OCI-LY1 (cell line): ENCODE measurements around the gene DECR2.

Experiments used
- H2AFZ ChIP-seq: fragments of 200-600 bp; sonication (generic), shearing (Covaris generic); 2 replicates; pipeline ENCODE4 v1.6.0; 2014; ENCODE audit warnings: antibody characterized with exemption, mild to moderate bottlenecking, low read length
- H3F3A ChIP-seq: fragments of 200-600 bp; sonication (generic), shearing (Covaris generic); 2 replicates; pipeline ENCODE4 v1.6.0; 2014; ENCODE audit warnings: mild to moderate bottlenecking, antibody characterized with exemption, low read length, moderate library complexity; ENCODE audit not compliant: insufficient read depth
- H3K27ac ChIP-seq: fragments of 200-600 bp; sonication (generic); 2 replicates; pipeline ENCODE4 v1.5.1; 2014; ENCODE audit warnings: low read length, mixed run types, mild to moderate bottlenecking, low read depth; ENCODE audit not compliant: poor library complexity, severe bottlenecking
- H3K27me3 ChIP-seq: fragments of 200-600 bp; sonication (generic); 2 replicates; pipeline ENCODE4 v1.6.0; 2014; ENCODE audit warnings: antibody characterized with exemption, mild to moderate bottlenecking, low read length, moderate library complexity; ENCODE audit not compliant: insufficient read depth
- H3K36me3 ChIP-seq: fragments of 200-600 bp; sonication (generic); 2 replicates; pipeline ENCODE4 v1.6.1; 2014; ENCODE audit warnings: mild to moderate bottlenecking, antibody characterized with exemption, low read length, moderate library complexity, mixed read lengths; ENCODE audit not compliant: insufficient read depth
- H3K4me1 ChIP-seq: fragments of 200-600 bp; sonication (generic); 2 replicates; pipeline ENCODE4 v1.5.1; 2014; ENCODE audit warnings: mild to moderate bottlenecking, low read length, moderate library complexity; ENCODE audit not compliant: insufficient read depth, severe bottlenecking
- H3K4me2 ChIP-seq: fragments of 200-600 bp; sonication (generic), shearing (Covaris generic); 2 replicates; pipeline ENCODE4 v1.6.1; 2014; ENCODE audit warnings: low read length
- H3K4me3 ChIP-seq: fragments of 200-600 bp; sonication (generic); 2 replicates; pipeline ENCODE4 v1.5.1; 2014; ENCODE audit warnings: low read length, low read depth, mild to moderate bottlenecking, mixed read lengths; ENCODE audit not compliant: poor library complexity, severe bottlenecking
- H3K79me2 ChIP-seq: fragments of 200-600 bp; shearing (Covaris generic); 2 replicates; pipeline ENCODE4 v1.6.1; 2016; ENCODE audit warnings: mixed run types, low read length, mixed read lengths; ENCODE audit not compliant: insufficient read depth
- H3K9ac ChIP-seq: fragments of 200-600 bp; sonication (generic), shearing (Covaris generic); 2 replicates; pipeline ENCODE4 v1.6.1; 2014; ENCODE audit warnings: mild to moderate bottlenecking, low read length, mixed read lengths
- H3K9me2 ChIP-seq: fragments of 200-600 bp; sonication (generic), shearing (Covaris generic); 2 replicates; pipeline ENCODE4 v1.6.1; 2014; ENCODE audit warnings: low read depth, mild to moderate bottlenecking, low read length, mixed read lengths
- H3K9me3 ChIP-seq: fragments of 200-600 bp; shearing (Covaris generic); 2 replicates; pipeline ENCODE4 v1.6.1; 2014; ENCODE audit warnings: low read length, mixed read lengths
- H4K20me1 ChIP-seq: fragments of 200-600 bp; sonication (generic), shearing (Covaris generic); 2 replicates; pipeline ENCODE4 v1.6.0; 2016; ENCODE audit warnings: mild to moderate bottlenecking, low read length; ENCODE audit not compliant: insufficient read depth
- EZH2 ChIP-seq: fragments of 200-600 bp; sonication (generic), shearing (Covaris generic); IDR thresholded peaks from 2 replicates; pipeline ENCODE4 v1.8.0; 2017; ENCODE audit warnings: borderline replicate concordance, mixed run types, mild to moderate bottlenecking, antibody characterized with exemption, low read length, moderate library complexity, mixed read lengths
- TF ChIP-seq, protein P1 (sequence below): fragments of 200-600 bp; sonication (generic), shearing (Covaris generic); IDR thresholded peaks from 2 replicates; pipeline ENCODE4 v1.5.1; 2017; ENCODE audit warnings: mild to moderate bottlenecking, antibody characterized with exemption, low read length, moderate library complexity, mixed read lengths

The DECR2 gene

DNA sequence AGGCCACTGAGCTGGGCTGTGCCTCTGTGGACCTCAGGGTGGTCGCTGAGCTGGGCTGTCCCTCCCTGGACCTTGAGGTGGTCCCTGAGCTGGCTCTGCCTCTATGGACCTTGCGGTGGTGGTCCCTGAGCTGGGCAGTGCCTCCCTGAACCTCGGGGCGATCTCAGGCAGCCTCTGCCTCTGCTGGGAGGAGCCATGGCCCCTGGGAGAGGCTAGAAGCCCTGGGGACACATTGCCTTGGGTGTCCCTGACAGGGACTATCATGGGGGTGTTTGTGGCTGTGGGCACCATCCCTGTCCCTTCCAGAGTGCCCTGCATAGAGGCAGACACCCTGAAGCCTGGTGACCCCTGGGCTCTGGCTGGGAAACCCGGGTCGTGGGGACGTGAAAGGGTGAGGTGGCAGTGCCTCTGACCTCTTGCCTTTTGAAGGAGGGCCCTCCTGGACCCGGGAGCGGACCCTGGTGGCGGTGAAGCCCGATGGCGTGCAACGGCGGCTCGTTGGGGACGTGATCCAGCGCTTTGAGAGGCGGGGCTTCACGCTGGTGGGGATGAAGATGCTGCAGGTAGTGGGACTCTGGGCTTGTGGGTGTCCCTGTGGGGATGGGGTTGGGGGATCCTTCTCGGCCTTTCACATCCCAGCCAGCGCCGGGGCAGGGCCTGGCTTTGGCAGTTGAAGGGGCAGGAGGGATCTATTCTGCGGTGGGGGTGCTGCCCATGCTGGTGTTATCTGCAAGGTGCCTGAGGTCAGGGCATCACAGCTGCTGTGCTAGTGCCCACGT lies 2.9 kb upstream of the DECR2 start:
- TF ChIP-seq, protein P1, sequence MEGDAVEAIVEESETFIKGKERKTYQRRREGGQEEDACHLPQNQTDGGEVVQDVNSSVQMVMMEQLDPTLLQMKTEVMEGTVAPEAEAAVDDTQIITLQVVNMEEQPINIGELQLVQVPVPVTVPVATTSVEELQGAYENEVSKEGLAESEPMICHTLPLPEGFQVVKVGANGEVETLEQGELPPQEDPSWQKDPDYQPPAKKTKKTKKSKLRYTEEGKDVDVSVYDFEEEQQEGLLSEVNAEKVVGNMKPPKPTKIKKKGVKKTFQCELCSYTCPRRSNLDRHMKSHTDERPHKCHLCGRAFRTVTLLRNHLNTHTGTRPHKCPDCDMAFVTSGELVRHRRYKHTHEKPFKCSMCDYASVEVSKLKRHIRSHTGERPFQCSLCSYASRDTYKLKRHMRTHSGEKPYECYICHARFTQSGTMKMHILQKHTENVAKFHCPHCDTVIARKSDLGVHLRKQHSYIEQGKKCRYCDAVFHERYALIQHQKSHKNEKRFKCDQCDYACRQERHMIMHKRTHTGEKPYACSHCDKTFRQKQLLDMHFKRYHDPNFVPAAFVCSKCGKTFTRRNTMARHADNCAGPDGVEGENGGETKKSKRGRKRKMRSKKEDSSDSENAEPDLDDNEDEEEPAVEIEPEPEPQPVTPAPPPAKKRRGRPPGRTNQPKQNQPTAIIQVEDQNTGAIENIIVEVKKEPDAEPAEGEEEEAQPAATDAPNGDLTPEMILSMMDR, result no peak
- no peak for TF ChIP-seq EZH2
- H3K79me2 ChIP-seq, result no peaks in the 10 kb centered on the region
- H3K27ac ChIP-seq, result peak overlapping the region; percentile 24
- H3K9me2 ChIP-seq, result no peaks in the 10 kb centered on the region
- H3K4me1 ChIP-seq, result peaks cover 21% of the 10 kb centered on the region
- no peak overlapping the region for H2AFZ ChIP-seq
- no peak overlapping the region; the same call in 1 of the 2 replicates for H3K4me2 ChIP-seq
- H3K27me3 ChIP-seq, result no peaks in the 10 kb centered on the region; the same call in 1 of the 2 replicates
- H3K4me3 ChIP-seq, result no peak overlapping the region
- no peaks in the 10 kb centered on the region for H4K20me1 ChIP-seq
- H3K9ac ChIP-seq, result no peak overlapping the region
- 0 out of 2 replicates have a peak, but pooled peaks cover 13% of the 10 kb centered on the region for H3F3A ChIP-seq
- 0 out of 2 replicates have a peak, but pooled peaks cover 3% of the 10 kb centered on the region for H3K36me3 ChIP-seq
- no peaks in the 10 kb centered on the region for H3K9me3 ChIP-seq

DNA sequence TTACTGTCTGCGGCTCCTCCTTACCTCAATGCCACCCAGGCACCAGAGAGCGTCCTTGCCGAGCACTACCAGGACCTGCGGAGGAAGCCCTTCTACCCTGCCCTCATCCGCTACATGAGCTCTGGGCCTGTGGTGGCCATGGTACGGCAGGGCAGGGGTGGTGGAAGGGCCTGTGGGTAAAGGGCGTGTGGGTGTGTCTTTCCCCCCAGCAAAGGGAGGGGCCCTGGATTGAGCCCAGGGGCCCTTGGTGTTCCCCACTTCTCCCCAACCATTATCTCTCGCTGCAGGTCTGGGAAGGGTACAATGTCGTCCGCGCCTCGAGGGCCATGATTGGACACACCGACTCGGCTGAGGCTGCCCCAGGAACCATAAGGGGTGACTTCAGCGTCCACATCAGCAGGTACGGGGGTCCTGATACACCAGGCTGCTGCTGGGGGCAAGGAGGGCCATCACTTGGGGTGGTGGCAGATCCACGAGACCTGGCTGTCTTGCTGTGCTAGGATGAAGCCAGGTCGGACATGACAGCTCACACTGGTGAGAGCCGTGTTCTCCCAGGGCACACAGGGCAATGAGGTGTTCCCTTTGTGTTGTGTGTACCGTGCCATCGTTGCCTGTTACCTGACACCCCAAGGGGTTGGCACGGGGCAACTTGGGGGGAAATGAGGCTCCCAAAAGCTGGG lies 2.2 kb upstream of the DECR2 start:
- no peaks in the 10 kb centered on the region for H3K9me3 ChIP-seq
- H3K79me2 ChIP-seq, result no peaks in the 10 kb centered on the region
- H3K9ac ChIP-seq, result no peak overlapping the region; the same call in 1 of the 2 replicates
- peak overlapping the region; percentile 85; the same call in 1 of the 2 replicates for H3K4me2 ChIP-seq
- H3K36me3 ChIP-seq, result 0 out of 2 replicates have a peak, but pooled peaks cover 3% of the 10 kb centered on the region
- no peaks in the 10 kb centered on the region for H4K20me1 ChIP-seq
- no peaks in the 10 kb centered on the region; the same call in 1 of the 2 replicates for H3K27me3 ChIP-seq
- no peak overlapping the region for H2AFZ ChIP-seq
- H3K4me1 ChIP-seq, result peaks cover 21% of the 10 kb centered on the region
- H3K27ac ChIP-seq, result peak overlapping the region; percentile 61
- peak overlapping the region; percentile 79 for H3K4me3 ChIP-seq
- no peaks in the 10 kb centered on the region for H3K9me2 ChIP-seq
- H3F3A ChIP-seq, result 0 out of 2 replicates have a peak, but pooled peaks cover 13% of the 10 kb centered on the region
- TF ChIP-seq, protein P1, result no peak
- no peak for TF ChIP-seq EZH2

DNA sequence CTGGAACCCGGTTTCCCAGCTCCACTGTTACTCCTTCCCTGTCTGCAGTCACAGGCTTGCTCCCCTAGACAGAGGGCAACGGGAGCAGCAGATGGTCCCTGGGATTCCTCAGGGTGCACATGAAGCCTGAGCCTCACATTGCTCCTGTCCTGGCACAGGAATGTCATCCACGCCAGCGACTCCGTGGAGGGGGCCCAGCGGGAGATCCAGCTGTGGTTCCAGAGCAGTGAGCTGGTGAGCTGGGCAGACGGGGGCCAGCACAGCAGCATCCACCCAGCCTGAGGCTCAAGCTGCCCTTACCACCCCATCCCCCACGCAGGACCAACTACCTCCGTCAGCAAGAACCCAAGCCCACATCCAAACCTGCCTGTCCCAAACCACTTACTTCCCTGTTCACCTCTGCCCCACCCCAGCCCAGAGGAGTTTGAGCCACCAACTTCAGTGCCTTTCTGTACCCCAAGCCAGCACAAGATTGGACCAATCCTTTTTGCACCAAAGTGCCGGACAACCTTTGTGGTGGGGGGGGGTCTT lies 1.6 kb upstream of the DECR2 start:
- Histone ChIP-seq H3K27ac (peak overlapping the region; percentile 61), H4K20me1 (no peaks in the 10 kb centered on the region), H3K4me2 (peak overlapping the region; percentile 85), H3K4me3 (peak overlapping the region; percentile 79), H2AFZ (no peak overlapping the region), H3K27me3 (no peaks in the 10 kb centered on the region; the same call in 1 of the 2 replicates), H3F3A (0 out of 2 replicates have a peak, but pooled peaks cover 13% of the 10 kb centered on the region), H3K79me2 (no peaks in the 10 kb centered on the region), H3K9ac (peak overlapping the region; percentile 81), H3K36me3 (0 out of 2 replicates have a peak, but pooled peaks cover 3% of the 10 kb centered on the region), H3K4me1 (peaks cover 21% of the 10 kb centered on the region), H3K9me2 (no peaks in the 10 kb centered on the region), H3K9me3 (no peaks in the 10 kb centered on the region)
- TF ChIP-seq, protein P1, result no peak
- no peak for TF ChIP-seq EZH2
